Measurements from ENCODE around the gene RNF187.
"Not testable (repeated sequence)": the region's sequence is repeated elsewhere in the genome, so short reads cannot be mapped to it uniquely, and the experiment has no call there.

RNF187 gene

DNA sequence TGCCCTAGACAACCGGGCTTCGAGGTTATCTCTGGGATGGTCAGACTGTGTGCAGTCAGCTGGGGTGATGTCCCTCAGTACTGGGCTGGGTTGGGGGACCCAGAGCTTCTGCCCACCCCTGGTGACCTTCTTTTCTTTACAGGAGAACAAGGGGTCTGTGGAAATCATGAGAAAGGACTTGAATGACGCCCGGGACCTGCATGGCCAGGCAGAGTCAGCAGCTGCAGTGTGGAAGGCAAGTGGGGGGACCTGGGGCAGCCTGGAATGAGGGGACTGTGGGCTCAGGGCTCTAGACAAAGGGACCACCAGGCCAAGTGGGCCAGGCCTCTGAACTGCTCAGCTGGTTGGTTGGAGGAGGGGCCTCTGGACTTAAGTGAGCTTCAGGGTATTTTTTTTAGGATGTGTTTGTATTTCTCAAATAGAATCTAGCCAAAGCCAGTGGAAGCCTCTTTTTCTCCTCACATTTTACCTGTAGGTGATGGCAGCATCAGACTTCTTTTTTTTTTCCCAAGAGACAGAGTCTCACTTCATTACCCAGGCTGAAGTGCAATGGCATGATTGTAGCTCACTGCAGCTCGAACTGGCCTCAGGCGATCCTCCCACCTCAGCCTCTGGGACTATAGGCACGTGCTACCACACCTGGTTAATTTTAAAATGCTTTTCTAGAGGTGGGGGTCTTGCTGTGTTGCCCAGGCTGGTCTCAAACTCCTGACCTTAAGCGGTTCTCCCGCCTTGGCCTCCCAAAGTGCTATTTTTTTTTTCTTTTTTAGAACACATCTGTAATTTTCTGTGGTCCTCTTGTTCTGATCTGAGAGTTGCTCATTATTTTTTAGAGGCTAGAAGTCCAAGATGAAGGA is 1.9 kb downstream of the RNF187 start:
- no peak for DNase-seq

DNA sequence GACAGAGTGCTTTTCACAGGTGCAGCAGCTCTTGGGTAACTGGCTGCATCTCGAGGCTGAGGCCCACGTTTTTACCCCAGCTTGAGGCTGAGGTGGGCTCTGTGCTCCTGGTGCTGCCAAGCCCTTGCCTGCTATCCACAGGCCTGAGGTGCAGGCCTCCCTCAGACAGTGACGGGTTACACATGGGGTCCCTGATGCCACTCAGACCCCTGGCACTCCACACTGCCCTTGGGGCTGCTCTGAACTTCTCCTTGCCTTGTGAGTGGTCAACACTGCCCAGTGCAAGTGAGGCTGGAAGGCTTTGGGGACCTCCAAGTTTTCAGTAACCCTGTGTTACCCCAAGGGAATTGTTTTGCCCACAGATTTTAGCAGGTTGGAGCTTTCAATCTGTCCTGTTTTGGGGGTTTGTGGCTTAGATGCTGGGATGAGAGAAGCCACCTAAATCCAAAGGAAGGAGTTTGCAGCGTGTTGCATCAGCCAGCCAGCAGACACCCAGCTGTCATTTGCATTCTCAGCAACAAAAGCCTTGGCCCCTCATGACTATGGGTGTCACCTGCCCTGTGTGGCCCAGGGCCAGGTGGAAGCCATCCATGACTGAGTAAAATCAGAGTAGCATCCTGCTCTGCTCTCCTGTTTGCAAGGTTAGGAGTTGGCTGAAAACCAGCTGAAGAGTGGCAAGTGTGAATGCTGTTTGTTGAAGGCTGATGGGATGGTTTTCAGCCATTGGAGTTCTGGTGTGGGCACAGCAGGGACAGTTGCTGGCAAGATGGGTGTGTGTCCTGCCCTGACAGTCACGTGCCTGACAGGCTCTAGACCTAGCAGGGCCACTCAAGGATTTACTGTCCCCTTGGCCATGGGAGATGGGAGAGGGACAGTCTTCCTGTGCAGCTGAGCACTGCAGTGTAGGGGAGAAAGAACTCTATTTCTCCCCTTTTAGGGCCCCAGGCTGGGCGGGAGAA is 3.2 kb downstream of the RNF187 start:
- DNase-seq = no peak

DNA sequence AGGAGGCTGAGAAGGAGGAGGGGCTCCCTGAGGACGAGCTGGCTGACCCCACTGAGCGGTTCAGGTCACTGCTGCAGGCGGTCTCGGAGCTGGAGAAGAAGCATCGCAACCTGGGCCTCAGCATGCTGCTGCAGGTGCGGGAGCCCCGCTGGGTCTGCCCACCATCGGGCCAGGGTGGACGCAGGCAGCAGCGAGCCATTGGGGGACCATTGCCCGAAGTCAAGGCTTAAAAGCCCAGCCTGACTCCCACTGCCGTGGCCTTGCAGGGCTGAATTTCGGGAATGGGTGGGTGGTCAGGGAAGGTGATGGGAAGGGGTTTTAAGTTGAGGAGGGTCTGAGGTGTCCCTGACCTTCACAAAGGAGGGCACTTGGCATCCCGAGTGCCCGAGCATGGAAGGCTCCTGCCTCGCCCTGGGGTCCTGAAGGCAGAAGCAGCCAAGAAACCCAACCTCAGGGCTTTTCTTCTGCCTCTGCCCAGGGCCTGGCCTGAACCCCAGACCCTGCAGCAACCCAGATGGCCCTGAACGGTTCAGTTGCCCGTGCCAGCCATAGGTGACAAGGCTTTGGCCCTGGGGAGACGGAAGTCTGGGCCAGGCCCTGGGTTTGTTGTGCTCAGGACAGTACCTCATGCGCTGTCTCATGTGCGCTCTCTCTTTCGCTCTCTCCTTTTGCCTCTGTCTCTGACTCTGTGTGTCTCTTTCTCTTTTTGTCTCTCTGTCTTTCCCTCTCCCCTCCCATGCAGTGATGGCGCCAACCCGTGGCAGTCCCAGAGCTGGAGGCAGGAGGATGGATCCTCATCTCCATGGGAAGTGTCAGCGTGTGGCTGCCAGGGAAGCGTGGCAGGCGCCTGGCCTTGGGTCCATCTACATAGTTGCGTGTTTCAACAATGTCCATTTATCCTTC is 6.2 kb downstream of the RNF187 start:
- no peak for DNase-seq

DNA sequence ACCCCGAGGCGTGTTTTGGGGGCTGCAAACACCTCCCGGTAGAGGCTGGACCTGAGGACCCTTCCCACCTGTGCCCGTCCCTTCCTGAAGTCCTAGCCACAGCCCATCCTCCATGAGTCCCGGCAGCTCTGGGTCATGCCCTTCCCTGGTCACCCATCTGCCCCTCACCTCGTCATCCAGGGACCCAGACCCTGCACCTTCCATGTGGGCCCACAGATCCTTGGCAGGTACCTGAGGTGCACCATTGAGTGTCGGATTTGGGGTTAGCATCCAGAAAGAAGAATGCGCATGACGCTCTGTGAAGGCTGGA is 6.8 kb downstream of the RNF187 start:
- DNase-seq = no peak

DNA sequence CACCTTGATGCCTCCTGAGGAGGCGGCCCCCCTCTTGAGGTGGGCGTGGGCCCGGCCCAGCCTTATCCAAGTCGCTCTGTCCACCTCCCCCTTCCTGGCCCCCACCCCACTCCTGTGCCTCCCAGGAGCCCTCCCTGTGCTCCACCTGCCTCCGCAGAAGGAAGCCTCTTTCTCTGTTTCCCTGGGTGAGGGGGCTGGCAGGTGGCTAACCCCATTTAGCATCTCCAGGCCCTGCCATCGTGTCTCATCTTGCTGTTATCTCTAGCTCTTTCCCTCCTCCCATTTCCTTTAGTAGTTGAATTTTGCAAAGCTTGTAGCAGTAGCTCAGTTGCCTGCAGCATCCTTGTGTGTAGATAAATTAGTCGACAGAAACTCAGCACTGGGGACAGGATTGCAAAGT is 7.2 kb downstream of the RNF187 start:
- DNase-seq = no peak

- DNase-seq = no peak
Measured at GRCh38 chr1:228494970-228495853, 8.0 kb downstream of the RNF187 start.

DNA sequence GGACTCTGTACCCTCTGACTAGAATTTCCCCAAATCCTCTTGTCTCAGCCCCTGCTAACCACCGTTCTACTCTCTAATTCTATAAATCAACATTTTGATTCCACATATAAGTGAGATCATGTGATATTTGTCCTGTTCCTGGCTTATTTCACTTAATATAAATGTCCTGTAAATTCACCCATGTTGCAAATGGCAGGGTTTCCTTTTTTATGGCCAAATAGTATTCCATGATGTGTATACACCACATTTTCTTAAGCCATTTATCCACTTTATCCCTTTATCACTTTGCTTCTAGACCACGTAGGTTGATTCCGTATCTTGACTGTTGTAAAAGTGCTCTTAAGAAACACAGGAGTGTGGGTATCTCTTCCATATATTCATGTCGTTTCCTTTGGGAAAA is 8.9 kb downstream of the RNF187 start:
- DNase-seq = no peak

DNA sequence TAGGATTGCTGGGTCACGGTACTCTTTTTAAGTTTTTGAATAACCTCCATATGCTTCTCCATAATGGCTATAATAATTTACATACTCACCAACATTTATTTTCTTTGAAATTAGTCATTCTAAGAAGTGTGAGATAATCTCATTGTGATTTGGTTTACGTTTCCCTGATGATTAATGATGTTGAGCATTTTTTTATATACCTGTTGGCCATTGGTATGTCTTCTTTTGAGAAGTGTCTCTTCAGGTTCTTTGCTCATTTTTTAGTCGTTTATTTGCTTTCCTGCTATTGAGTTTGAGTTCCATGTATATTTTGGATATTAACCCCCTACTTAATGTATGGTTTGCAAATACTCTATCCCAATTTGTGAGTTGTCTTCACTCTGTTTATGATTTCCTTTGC is 9.3 kb downstream of the RNF187 start:
- no peak for DNase-seq

- DNase-seq = peak; percentile 24
Measured at GRCh38 chr1:228497206-228497605, 10.0 kb downstream of the RNF187 start.

GRCh38 chr1:228497817-228498216 is 10.6 kb downstream of the RNF187 start:
- peak; percentile 45 for DNase-seq

DNA sequence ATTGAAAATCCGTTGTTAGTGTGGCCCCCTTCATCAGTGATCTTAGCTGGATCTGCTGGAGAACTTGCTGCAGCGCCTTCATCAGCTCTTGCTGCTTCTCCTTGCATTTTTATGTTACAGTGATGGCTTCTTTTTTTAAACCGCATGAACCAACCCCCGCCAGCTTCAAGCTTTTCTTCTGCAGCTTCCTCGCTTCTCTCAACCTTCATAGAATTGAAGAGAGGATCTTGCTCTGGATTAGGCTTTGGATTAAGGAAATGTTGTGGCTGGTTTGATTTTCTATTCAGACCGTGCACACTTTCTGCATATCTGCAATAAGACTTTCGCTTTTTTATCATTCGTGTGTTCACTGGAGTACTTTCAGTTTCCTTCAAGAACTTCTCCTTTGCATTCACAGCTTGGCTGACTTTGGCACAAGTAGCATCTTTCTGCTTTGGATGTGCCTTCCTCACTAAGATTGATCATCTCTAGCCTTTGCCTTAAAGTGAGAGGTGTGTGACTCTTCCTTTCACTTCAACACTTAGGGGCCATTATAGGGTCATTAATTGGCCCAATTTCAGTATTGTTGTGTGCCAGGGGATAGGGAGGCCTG is 13.1 kb downstream of the RNF187 start:
- peak; percentile 50 for DNase-seq

GRCh38 chr1:228500901-228501871 is 14.0 kb downstream of the RNF187 start:
- peak; percentile 95 for DNase-seq

DNA sequence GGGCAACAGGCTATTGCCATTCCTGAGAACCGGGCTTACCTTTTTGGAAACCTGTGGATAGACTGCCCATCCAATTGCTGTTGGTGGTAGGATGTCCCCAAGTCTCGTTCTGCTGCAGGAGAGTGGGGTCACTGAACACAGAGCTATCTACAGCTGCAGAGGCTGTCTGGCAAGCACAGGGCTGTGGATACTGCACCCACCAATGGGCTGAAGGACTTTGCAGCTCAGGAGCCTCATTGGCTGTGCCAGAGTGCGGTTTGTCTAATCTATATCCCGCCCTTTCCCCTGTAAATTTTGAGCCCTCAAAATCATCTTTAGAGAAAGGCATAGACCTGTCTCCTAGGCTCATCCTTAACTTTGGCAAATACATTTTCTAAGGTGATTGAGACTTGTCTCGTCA is 15.3 kb downstream of the RNF187 start:
- DNase-seq = no peak

- DNase-seq = not testable (repeated sequence)
Measured at GRCh38 chr1:228505944-228506343, 18.8 kb downstream of the RNF187 start.

DNA sequence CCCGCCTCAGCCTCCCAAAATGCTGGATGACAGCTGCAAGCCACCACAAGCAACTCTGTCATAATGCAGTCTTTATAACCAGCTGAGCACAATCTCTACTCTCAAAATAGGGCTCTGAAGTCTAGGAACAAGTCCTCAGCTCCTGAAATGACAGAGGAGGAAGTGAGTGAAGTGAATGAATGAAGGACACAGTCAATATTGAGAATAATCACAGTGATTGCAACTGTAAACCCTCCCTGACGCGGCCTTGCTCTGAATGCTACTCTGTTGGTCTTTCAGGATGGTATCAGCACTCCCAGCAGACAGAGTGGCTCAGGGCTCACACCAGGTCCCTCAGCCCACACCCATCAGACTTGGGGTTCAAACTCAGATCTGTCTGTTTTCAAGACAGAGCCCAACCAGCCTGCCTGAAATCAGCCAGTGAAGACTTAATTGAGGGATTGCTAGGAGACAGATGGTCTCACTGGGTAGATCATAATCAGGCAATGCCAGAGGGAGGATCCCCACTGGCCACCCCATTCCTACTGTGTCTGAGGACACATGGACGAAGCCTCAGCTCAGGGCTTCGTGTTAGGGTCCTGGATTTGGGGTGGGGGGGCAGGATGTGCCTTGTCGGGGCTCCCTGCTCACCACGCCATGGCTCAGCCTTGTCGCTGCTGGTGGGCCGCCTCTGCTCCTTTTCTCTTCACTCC is 20.9 kb downstream of the RNF187 start:
- DNase-seq = peak; percentile 26

GRCh38 chr1:228508840-228509415 is 21.7 kb downstream of the RNF187 start:
- DNase-seq = peak; percentile 37

DNA sequence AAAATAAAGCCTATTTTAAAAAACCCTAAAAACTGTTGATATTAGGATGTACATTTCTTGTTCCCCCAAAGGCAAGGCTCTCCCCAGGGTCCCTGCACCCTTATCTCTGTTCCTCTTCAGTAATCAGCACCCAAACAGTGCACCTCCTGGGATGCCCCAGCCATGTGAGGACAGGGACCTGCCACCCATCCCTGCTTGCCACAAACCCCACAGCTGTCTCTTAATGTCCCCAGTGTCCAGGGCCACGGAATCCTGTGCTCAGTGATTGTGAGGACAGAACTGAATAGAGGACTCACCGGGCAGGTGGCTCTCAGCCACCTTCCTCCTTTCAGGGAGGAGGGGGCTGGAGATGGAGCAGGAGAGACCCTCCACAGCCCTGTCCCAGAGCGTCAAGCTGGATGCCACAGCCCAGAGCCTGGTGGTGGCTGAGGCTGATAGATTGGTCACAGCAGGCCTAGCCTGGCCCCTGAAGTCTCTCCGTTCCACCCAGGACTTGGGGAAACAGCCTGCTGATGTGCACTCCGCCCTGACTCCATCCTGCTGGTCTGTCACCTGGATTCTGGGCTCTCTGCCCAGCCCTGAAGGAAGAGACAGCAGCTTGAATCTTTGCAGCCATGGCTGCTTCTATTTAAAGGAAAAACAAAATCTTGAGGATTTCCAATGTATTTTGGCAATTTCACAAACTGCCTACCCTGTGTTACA is 23.1 kb downstream of the RNF187 start:
- DNase-seq = peak; percentile 50

DNA sequence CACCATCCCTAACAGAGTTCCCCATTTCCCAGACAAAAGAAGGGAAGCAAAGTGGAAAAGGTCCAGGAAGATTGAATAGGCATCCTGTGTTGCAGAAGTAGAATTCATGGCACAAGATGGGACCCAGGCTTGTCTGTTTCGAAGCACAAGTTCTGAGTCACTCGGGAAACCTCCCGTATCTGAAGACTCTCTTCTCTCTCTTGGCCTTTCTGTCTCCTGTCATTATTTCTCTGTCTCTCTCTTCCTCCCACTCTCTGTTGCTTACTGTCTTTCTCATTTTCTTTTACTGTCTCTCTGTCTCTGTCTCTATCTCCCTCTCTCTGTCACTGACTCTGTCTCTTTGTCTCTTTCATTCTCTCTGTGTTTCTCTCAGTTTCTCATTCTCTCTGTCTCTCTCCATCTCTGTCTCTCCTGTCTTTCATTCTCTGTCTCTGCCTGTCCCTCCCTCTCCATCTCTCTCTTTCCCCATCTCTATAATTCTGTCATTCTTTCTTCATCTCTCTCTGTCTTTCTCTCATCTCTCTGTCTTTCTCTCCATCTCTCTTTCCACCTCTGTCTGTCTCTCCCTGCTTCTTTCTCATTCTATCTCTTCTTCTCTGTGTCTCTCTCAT is 23.7 kb downstream of the RNF187 start:
- DNase-seq = no peak

Data from activated CD8-positive, alpha-beta memory T cell treated with anti-CD3 and anti-CD28 coated beads for 24 hours (primary cell).